GM21717 (cell line): ENCODE measurements around the gene ATG7.
"Not testable (repeated sequence)": the region's sequence is repeated elsewhere in the genome, so short reads cannot be mapped to it uniquely, and the experiment has no call there.

Experiments
- ATAC-seq: cut with Tn5 transposase; IDR thresholded peaks from one replicate; pipeline ENCODE4 v1.9.1; 2021; ENCODE audit warnings: mild to moderate bottlenecking, moderate library complexity; ENCODE audit not compliant: unreplicated experiment

Gene ATG7

GRCh38 chr3:11563865-11564185, 291.6 kb downstream of the ATG7 start:
- ATAC-seq, result no peak

- no peak for ATAC-seq
Measured at GRCh38 chr3:11564577-11565001, 292.4 kb downstream of the ATG7 start.

- no peak for ATAC-seq
Measured at GRCh38 chr3:11565072-11565471, 292.9 kb downstream of the ATG7 start.

- ATAC-seq, result no peak
Measured at GRCh38 chr3:11565492-11565891, 293.3 kb downstream of the ATG7 start.

GRCh38 chr3:11565932-11566331, 293.7 kb downstream of the ATG7 start:
- no peak for ATAC-seq

- ATAC-seq, result no peak
Measured at GRCh38 chr3:11566478-11566877, 294.3 kb downstream of the ATG7 start.

GRCh38 chr3:11566916-11567315, 294.7 kb downstream of the ATG7 start:
- ATAC-seq, result no peak

GRCh38 chr3:11567516-11568467, 295.6 kb downstream of the ATG7 start:
- no peak for ATAC-seq

GRCh38 chr3:11568503-11569155, 296.4 kb downstream of the ATG7 start:
- no peak for ATAC-seq

GRCh38 chr3:11569156-11569741, 297.1 kb downstream of the ATG7 start:
- ATAC-seq, result no peak

GRCh38 chr3:11570251-11570650, 298.1 kb downstream of the ATG7 start:
- no peak for ATAC-seq

- no peak for ATAC-seq
Measured at GRCh38 chr3:11570789-11571495, 298.7 kb downstream of the ATG7 start.

- not testable (repeated sequence) for ATAC-seq
Measured at GRCh38 chr3:11572660-11573059, 300.5 kb downstream of the ATG7 start.

GRCh38 chr3:11574981-11575669, 302.9 kb downstream of the ATG7 start:
- no peak for ATAC-seq

GRCh38 chr3:11575677-11576076, 303.5 kb downstream of the ATG7 start:
- no peak for ATAC-seq

- no peak for ATAC-seq
Measured at GRCh38 chr3:11576453-11576852, 304.3 kb downstream of the ATG7 start.

GRCh38 chr3:11578169-11578568, 306.0 kb downstream of the ATG7 start:
- no peak for ATAC-seq

GRCh38 chr3:11580645-11581044, 308.4 kb downstream of the ATG7 start:
- ATAC-seq, result no peak

GRCh38 chr3:11581237-11582190, 309.3 kb downstream of the ATG7 start:
- no peak for ATAC-seq
